Kidney capillary endothelial cell (primary cell): Measurements from ENCODE around the gene PHF14.

ENCODE experiments used
- DNase-seq: peaks from one replicate; pipeline ENCODE4 v3.0.0-alpha.2; 2018; ENCODE audit warnings: low spot score

PHF14 gene

DNA sequence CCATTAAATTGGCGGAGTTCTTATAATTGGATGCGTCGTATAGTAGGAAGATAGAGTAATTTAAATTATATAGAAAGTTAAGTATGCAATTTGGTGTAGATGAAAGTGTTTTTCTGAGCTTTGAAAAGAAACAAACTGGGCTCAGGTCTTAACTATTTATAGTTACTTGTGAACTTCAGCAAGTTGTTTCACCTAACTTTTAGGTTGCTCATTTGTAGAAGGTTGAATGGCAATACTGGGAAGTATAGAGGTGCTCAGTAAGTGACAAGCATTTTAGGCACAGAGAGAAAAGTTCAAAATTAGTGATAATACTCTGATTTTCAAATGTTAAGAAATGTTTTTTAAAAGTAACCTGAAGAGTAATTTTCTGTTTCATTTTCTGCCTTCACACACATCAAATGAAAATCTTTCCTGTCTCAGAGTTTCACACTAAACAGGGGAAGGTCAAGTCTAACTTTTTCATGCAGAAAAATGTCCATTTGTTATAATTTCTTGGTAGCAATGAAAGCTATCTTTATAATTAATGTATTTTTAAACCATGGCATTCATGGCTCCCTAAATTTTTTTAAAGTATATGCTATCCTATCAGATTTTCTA, 146.5 kb downstream of the PHF14 start:
- no peak for DNase-seq

DNA sequence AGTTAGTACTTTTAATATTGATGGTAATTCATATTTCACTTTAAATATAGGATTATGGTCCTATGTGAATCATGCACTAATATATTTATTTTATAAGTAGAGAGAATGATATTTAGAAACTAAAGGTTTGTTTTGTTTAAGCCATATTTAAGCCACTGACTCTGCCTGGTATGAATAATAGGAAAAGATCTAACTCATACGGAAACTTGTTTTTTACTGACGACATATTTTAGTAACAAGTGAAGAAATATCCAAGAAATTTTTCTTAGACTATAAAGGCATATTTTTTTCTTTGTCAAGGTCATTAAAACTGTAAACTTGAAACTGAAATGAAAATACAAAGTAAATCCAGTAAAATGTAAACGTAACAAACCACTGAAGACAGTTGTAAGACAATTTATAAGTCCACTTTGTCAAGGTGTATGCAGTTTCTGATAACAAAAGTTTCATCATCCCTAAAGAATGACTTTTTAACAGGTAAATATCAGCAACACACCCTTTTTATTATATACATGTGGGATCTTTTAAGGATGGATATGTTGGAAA, 147.1 kb downstream of the PHF14 start:
- DNase-seq = no peak

DNA sequence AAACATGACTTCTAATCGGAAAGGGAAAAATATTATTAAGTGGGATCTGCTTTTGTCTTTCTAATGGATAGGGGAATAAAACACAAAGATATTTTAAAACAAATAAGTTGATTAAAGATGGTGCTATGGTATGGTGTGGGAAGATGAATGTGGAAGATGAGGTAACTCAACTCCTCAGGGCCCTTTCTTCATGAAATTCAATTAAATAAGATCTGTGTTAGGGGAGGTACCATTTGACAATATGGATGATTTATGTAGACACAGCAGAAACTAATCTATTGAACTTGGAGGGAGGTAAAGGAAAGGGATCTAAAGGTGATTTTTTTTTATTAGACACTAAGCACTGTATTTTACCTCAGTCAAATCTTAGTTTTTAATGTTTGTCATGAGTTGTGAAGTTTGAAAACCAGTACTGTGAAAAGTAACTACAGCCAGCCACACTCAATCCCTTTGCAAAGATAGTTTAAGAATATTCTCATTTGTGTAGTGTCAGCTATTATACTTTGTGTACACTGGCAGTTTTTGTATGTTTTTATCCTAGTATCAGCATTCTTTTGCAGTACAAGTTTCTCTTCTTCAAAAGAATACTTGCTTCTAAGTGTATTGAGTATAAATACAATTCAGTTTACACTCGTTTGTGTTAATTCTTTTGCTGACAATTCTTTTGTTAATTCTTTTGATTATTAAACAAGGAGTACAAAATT, 151.3 kb downstream of the PHF14 start:
- no peak for DNase-seq

DNA sequence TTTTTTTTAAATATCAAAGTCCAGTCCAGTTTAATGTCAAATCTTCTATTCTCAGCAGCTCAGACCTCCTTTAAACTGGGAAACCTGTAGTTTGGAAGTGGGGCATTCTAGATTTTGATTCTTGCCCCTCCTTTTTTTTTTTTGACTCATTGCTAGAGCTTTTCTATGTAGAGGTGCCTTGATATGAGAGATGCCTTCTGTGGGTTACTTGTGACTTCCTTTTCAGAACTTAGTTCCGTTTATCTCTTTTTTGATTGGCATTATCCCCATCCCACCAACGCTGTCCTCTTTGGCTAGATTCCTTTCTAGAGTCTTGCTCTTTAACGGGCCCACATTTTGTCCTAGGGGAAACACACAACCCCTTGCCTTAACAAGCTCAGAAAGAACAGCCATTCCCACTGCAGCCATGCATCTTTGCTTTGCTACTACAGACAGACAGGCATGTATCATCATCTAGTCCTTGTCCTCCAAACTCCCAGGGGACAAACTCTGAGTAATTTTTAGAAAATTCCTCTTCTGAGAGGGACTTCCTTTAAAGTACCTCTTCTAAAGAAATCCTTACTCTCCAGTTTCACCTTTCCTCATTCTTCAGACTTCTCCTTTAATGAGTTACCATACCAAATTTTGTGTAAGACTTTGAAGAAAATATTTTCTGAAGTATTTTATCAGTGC, 153.6 kb downstream of the PHF14 start:
- no peak for DNase-seq

DNA sequence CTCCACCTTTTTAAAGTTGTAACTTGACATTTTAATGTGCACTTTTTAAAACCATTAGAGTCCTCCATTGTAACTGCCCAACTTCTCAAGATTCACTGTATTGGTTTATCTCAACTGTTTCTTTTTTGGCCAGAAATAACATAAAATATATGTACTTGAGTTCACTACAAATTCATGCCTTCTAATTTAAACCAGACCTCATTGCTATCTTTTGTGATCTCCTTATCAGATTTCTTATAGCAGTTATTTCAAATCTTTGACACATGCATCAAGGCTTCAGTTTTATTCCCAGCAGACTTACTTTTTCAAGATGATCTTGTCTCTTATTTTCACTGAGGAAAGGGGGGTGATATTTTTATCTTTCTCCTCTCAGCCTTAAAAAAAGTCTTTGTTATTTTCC, 154.3 kb downstream of the PHF14 start:
- DNase-seq = no peak

DNA sequence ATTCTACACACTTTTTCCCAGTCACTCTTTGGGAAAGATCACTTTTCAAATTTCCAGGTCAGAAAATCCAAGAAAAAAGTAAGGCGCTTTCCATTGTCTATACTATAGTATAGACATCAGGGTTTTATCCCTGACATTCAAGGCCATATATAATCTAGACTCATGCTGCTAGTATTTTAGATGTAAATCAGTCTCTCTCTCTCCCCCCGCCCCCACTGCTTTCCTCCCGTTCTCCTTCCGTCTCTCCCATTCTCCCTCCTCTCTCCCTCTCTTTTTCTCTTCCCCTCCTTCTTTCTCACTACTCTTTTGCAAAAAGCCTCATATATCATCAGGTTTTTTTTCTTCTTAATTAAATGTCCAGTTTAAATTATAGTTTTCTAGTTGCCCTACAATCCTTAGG, 154.8 kb downstream of the PHF14 start:
- no peak for DNase-seq

DNA sequence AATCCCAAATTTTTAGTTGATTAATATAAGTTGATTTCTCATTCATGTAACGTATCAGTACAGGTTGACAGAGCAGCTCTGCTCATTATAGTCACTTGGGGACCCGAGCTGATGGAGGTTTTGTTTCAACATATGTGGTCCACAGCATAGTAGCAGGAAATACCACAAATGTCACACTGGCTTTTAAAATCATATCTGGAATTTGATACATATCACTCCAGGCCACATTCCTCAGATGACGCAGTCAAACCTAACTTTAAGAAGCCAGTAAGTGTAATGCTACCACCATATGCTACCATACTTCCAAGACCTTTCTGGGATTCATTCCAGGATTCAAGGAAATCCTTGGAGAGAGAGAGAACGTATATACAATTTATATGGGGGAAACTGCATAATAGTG, 156.3 kb downstream of the PHF14 start:
- no peak for DNase-seq

DNA sequence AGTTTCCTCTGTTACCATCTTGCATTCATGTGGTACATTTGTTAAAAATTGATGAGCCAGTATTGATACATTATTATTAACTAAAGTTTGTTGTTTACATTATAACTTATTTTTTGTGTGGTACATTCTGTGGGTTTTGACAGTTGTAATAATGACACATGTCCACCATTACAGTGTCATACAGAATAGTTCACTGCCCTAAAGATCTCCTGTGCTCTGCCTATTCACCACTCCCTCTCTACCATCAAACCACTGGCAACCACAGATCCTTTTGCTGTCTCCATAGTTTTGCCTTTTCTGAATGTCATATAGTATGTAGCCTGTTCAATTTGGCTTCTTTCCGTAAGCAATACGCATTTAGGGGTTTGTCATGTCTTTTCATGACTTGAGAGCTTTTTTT, 156.9 kb downstream of the PHF14 start:
- no peak for DNase-seq

DNA sequence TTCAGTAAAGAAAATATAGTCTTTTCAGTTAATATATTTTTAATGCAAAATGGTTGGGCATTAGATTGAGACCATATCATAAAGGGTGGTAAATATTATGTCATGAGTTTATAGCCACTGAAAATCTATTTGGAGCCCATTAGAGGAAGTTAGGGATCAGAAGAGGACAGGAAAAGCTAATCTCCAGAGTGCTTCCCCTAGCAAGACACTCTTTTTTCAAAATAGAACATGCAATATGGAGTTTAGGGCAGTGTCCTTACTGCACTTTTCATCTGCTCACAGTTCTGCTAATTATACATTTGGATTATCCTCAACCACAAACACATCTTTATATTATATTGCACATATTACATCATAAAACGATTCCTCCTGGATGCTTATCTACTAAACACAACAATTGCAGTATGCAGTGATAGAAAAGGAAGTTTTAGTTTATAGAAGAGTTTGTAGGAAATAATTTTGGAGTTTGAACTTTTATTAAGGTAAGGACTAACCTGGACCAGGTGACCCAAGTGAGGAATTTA, 159.8 kb downstream of the PHF14 start:
- no peak for DNase-seq

DNA sequence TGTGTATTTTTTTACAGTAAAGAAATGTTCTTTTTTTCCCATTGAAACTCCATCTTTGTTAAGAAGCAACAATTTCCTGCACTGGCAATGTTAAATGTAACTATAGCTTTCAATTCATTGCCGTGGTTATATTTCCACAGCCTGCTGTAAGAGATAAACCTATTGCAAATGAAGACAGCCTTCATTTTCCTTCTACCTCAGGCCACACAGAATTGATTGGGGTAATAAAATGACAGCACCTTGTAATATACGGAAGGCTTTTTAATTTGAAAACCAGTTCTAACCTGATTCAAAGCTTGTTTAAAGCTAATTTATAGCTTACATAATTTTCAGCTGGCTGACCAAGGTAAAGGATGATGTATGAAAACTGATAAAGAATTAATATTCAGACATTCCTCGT, 161.9 kb downstream of the PHF14 start:
- DNase-seq = no peak

DNA sequence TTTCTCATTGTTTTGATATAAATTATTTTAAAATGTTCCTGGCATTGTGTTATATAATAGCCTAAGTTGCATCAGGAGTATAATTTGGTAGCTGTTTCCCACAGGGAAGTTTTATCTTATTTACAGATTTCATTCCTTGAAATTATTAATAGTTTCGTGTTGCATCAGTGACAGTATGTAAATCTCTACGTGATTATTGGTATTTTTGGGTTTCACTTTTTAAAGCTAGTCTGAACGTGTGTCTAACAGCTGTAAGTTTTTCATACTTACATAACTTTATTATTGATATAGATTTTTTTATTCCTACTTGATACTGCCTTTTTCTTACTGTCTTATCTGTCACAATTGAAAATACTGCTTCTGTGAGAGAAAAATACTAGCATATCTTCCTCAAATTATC, 167.9 kb downstream of the PHF14 start:
- no peak for DNase-seq

DNA sequence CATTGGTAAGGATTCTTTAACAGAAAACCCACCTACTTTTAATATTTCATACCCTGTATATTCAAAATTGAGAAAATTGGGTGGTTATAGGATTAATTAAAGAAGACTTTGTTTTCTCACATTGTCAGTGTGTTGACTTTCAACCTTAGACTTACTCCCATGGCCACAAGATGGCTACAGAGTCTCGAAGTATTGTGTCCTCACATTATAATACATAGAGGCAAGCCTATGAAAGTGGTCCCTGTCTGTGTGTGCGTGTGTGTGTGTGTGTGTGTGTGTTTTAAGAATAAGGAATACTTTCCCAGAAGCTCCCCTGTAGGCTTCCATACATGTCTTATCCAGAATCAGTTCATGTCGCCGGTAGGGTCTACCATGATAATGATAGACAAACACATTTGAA, 180.0 kb downstream of the PHF14 start:
- DNase-seq = no peak

DNA sequence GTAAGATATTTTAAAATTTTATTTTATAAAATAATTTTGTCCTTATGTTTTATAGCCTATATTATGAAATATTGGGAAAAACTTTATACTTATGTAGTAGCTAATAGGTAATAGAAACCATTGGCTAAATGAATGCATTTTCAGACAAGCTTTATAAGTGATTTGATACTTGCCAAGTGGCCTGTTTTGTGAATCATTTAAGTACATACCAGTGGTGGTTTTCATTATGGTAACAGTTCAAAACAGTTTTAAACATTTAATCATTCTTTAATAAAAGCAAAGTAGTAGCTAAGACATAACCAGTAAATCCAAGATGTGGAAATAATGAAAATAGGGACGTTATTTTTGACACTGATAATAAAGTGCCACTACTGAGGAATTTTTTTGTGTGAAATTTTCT, 182.2 kb downstream of the PHF14 start:
- DNase-seq = no peak

DNA sequence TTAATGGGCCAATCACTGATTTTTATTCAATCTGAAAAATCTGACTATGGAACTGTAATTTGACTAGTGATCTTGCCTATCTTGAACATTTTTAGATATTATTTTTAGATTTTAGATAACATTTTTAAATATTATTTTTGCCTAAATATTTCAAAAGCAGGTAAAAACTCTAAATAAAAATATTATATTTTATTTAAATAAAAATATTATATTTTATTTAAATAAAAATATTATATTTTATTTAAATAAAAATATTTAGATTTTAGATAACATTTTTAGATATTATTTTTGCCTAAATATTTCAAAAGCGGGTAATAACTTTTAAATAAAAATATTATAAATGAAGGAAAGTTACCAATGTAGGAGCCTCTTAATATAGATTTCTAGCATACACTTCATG, 187.8 kb downstream of the PHF14 start:
- DNase-seq = no peak

DNA sequence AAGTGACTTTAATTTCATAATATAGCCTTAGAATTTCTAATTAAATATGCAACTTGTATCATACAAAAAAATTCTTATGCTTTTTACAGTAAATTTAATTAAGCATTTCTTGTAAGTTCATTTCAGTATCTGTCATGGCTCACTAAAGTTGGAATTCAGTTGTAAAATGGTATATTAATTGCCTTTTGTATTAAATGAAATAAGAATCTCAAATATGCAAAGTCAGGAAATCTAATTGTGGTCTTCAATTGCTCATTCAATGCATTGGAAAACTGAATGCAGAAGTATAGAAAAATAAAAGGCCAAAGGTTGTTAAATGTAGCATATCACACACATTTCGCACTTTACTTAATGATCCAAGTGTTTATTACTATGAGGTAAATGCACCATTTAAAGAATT, 189.5 kb downstream of the PHF14 start:
- no peak for DNase-seq

DNA sequence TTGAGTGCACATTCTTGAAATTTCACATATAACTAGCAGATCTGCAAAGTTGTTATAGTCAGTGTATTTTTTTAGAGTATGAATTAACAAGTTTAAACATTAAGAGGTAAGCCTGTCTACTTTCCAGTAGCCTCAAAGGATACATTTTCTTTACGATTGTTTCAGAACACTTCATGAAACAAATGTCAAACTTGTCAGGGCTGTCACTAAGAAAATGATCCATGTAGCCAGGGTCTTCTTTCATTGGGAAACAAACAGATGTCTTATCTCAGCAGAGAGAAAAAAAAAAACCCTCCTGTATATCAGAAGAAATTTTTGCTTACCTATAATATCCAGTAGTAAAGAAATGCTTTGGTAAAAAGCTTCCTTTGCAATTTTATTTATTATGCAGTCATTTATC, 192.4 kb downstream of the PHF14 start:
- DNase-seq = no peak

DNA sequence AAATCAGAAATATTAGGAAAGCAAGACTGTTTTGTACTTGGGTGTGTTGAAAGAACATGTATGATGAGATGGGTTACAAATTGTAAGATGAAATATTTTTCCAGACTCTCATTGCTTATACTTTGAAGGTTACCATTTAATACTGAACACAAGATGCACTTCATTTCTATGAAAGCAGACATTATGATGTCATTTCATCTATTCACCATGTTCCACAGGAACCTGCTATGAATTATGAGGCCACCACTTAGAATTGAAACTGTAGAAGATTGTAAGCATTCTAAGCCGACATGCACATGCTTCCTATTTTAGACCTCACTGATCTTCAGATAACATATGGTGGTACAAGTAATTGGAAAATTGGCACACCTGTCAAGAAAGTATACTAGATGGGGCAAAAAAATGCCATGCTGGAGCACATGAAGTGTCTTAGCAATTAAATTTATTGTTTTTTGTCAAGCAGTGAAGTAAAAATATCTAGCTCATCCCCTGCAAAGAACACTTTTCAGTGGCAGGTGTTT, 195.0 kb downstream of the PHF14 start:
- DNase-seq = no peak

DNA sequence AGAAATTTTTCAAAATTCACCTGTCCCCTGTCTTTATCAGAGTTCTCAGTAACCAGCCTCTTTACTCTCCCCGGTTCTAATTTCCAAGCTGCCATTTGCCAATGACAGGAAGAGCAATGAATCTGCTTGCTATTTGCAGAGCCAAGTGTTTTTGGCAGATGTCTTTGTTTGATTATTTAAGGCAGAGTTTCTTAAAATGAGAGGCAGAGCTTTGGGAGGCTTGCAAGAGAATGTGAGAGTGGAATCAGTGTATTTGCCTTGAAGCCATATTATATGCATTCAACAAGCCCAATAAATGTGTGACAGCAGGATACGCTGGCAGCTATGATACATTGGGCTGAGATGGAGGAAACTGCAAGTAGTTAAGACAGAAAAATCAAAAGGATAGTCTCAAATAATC, 196.5 kb downstream of the PHF14 start:
- no peak for DNase-seq

DNA sequence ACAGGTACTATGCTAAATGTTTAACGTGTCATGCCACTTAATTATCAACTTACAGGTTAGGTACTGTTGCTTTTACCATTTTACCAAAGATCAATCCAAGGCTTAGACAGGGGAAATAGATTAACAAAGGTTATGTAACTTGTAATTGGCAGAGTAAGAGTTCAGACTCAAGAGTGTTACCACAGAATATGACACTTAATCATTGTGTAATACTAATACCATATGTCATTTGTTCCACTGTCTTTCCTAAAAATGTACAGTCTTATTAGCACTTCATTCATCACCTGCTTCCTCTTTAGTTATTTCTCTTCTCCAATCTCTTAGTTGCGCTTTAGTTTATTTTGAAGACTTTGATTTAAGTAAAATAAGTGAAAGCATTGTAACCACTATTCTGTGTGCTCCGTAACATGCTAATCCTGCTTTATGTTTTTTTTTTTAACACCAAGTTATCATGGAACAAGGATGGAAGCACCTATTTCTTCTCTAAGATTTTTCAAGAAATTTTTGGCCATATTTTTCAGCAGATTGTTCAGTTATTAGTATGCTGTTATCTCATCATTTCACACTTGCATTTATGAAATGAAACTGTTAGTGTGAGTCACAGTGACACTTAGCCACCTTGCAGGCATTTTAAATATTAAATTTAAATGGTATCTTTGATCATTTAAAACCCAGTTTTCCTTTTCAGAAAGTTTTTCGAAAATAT, 197.3 kb downstream of the PHF14 start:
- DNase-seq = no peak

DNA sequence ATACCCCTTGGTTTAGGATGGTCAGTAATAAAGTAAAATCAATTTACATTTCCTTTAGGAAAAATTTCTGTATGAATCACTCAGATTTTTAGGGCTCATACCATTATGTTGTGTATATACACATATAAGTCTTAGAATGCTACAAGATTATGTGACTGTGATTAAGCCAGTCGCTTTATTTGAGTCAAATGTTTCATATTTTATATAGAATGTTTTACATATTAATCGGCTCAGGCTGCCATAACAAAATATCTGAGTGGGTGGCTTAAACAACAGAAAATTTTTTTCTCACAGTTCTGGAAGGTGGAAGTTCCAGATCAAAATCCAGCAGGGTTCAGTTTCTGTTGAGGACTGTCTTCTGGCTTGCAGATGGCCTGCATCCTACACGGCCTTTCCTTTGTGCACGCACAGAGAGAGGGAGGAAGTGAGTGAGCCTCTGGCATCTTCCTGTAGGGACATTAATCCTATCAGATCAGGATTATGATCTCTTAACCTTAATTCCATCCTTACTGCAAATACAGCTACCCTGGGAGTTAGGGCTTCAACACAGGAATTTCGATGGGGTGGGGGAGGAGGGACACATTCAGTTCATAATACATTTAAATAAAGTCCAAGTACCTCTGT, 198.0 kb downstream of the PHF14 start:
- DNase-seq = peak; percentile 36

DNA sequence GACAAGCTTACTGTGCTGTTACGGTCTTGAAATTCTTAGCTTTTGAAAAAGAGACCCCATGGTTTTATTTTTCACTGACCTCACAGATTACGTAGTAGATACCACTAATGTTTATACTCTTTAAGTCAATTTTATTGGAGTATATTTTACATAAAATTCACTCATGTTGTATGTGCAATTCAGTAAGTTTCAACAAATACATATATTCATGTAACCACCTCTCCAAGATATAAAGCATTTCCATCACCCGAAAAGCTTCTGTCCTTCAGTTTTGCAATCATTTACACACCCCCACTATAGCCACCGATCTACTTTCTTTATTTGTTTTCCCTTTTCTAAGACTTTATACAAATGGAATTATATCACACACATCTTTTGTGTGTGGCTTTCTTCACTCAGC, 199.2 kb downstream of the PHF14 start:
- DNase-seq = no peak

DNA sequence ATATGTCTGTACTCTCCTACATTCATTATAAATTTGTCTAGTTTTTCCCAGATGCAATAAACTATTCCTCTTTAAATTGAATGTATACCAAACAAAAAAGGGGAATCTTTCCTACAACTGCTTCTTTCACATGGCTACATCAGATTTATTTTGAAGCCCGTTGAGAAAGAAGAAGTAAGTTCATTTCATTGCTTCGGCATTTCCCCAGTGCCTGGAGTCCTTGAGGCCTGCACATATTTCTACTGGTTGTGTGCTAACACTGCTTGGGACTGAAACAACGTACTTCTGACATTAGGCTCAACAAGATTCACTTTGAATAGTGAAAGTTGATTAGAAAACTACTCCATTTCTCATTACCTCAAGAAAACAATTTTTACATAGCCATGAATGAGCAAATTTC, 201.7 kb downstream of the PHF14 start:
- no peak for DNase-seq
